Tibial nerve (tissue), 4 donors: ENCODE results near the gene P3H3. TPM values are rescaled to one million over a fixed set of nuclear protein-coding genes. Genes with fewer than 3 reads are reported as not detected.

ENCODE experiments used
- DNase-seq, 2 donors: peaks; one replicate each; pipeline ENCODE4 v3.0.0-alpha.2; 2019; ENCODE audit warnings: low spot score in 2 of 2
- H3K27ac ChIP-seq, 4 donors: fragments of 200-600 bp; sonication (generic) in 3 of 4; one replicate each; pipeline ENCODE4 v1.5.1; 2017 to 2019; ENCODE audit warnings: mild to moderate bottlenecking in 1 of 4
- H3K27me3 ChIP-seq, 2 donors: fragments of 200-600 bp; sonication (generic) in 1 of 2; one replicate each; pipeline versions ENCODE4 v1.5.1 to v1.6.0; 2017 to 2019
- H3K36me3 ChIP-seq, 3 donors: fragments of 200-600 bp; sonication (generic); one replicate each; pipeline ENCODE4 v1.5.1; 2018 to 2019
- H3K4me1 ChIP-seq, 4 donors: fragments of 200-600 bp; sonication (generic) in 3 of 4; one replicate each; pipeline ENCODE4 v1.5.1; 2017 to 2019
- H3K4me3 ChIP-seq, 4 donors: fragments of 200-600 bp; sonication (generic) in 3 of 4; one replicate each; pipeline ENCODE4 v1.5.1; 2017 to 2019; ENCODE audit warnings: mild to moderate bottlenecking in 1 of 4, moderate library complexity in 1 of 4
- H3K9me3 ChIP-seq, 4 donors: fragments of 200-600 bp; sonication (generic) in 3 of 4; one replicate each; pipeline ENCODE4 v1.5.1; 2017 to 2019
- EP300 ChIP-seq, 2 donors: sonication (generic); formaldehyde crosslinking; IDR thresholded peaks; one replicate each; pipeline ENCODE4 v1.6.1; 2017; ENCODE audit warnings: antibody characterized with exemption in 2 of 2, mild to moderate bottlenecking in 1 of 2
- POLR2A ChIP-seq, 2 donors: fragments of 450-650 bp; IDR thresholded peaks; one replicate each; pipeline ENCODE4 v1.6.1; 2017; ENCODE audit warnings: antibody characterized with exemption in 2 of 2, mild to moderate bottlenecking in 2 of 2, moderate library complexity in 2 of 2
- WGBS, 2 donors: methylation state at CpG; one replicate each; pipeline ENCODE4 v1.1.5; 2018; 5-methylcytosine and 5-hydroxymethylcytosine counted together
- total RNA-seq, 4 donors: library from RNA; depleted of rRNA; stranded (reverse); fragments of >200 nt; gene quantifications; one replicate each; pipeline ENCODE4 v1.1.0, GENCODE V29; 2016
- TF ChIP-seq, protein P1 (sequence below), 5 experiments: fragments of 200-600 bp in 3 of 5; fragments of 450-650 bp in 2 of 5; sonication (generic) in 3 of 5; IDR thresholded peaks; one replicate each; pipeline ENCODE4 v1.5.1; 2016 to 2019; ENCODE audit warnings: antibody characterized with exemption in 5 of 5, mild to moderate bottlenecking in 3 of 5, moderate library complexity in 2 of 5

P3H3 gene
- total RNA-seq, 4 donors from 2014 or later: 14.6 to 45.8 (median 36.4) TPM

DNA sequence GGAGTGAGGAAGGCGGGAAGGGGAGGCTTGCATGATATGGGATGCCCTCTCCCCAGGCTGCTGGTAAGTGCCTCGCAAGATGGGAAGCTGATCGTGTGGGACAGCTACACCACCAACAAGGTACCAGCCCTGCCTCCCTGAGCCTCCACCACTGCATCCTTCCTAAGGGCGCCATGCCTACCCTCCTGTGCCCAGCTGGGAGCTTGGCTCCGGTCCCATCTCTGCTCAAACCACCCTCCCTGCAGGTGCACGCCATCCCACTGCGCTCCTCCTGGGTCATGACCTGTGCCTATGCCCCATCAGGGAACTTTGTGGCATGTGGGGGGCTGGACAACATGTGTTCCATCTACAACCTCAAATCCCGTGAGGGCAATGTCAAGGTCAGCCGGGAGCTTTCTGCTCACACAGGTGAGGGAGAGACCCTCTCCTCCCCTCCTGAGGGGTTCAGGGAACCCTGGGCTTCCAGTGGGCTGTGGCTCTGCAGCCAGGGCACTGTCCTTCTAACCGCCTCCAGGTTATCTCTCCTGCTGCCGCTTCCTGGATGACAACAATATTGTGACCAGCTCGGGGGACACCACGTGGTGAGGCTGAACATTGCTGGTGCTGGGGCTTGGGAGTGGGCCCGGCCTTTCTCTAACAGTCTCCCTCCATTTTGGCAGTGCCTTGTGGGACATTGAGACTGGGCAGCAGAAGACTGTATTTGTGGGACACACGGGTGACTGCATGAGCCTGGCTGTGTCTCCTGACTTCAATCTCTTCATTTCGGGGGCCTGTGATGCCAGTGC is 15.1 kb downstream of the P3H3 start:
- no peak for DNase-seq
- TF ChIP-seq EP300 (IDR thresholded peaks at IDR 0.05) (no peak), POLR2A (IDR thresholded peaks at IDR 0.05) (no peak)
- TF ChIP-seq, protein P1, sequence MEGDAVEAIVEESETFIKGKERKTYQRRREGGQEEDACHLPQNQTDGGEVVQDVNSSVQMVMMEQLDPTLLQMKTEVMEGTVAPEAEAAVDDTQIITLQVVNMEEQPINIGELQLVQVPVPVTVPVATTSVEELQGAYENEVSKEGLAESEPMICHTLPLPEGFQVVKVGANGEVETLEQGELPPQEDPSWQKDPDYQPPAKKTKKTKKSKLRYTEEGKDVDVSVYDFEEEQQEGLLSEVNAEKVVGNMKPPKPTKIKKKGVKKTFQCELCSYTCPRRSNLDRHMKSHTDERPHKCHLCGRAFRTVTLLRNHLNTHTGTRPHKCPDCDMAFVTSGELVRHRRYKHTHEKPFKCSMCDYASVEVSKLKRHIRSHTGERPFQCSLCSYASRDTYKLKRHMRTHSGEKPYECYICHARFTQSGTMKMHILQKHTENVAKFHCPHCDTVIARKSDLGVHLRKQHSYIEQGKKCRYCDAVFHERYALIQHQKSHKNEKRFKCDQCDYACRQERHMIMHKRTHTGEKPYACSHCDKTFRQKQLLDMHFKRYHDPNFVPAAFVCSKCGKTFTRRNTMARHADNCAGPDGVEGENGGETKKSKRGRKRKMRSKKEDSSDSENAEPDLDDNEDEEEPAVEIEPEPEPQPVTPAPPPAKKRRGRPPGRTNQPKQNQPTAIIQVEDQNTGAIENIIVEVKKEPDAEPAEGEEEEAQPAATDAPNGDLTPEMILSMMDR (IDR thresholded peaks at IDR 0.05): no peak

GRCh38 chr12:6845395-6845794 is 17.2 kb downstream of the P3H3 start:
- WGBS, 2 donors: 87 to 88% methylated on average over 17 of the region's 17 CpGs
- no peaks in the 10 kb centered on the region for H3K9me3 ChIP-seq
- no peaks in the 10 kb centered on the region for H3K27me3 ChIP-seq
- peaks cover 0 to 87% (median 0%) of the 10 kb centered on the region in 3 donors for H3K36me3 ChIP-seq
- TF ChIP-seq, protein P1 (IDR thresholded peaks at IDR 0.05): no peak
- TF ChIP-seq POLR2A (IDR thresholded peaks at IDR 0.05): no peak
- TF ChIP-seq EP300 (IDR thresholded peaks at IDR 0.05): no peak
- no peak for DNase-seq
- no peaks in the 10 kb centered on the region for H3K4me1 ChIP-seq
- H3K27ac ChIP-seq: no peak overlapping the region
- no peak overlapping the region for H3K4me3 ChIP-seq

More for the DNA sequence above, 15.1 kb downstream of the P3H3 start:
- WGBS, 2 donors: 58 to 78% methylated on average over 9 to 15 of the region's 16 CpGs
- Histone ChIP-seq H3K9me3 (no peaks in the 10 kb centered on the region), H3K4me1 (no peaks in the 10 kb centered on the region), H3K27me3 (no peaks in the 10 kb centered on the region), H3K4me3 (no peak overlapping the region), H3K27ac (no peak overlapping the region), H3K36me3 (peaks cover 0 to 97% (median 0%) of the 10 kb centered on the region in 3 donors)

GRCh38 chr12:6846316-6846869 is 18.2 kb downstream of the P3H3 start:
- no peaks in the 10 kb centered on the region for H3K27me3 ChIP-seq
- H3K36me3 ChIP-seq: peaks cover 0 to 79% (median 0%) of the 10 kb centered on the region in 3 donors
- 84 to 85% methylated on average over 7 of the region's 7 CpGs for WGBS, 2 donors
- TF ChIP-seq, protein P1 (IDR thresholded peaks at IDR 0.05): no peak
- TF ChIP-seq EP300 (IDR thresholded peaks at IDR 0.05) (no peak), POLR2A (IDR thresholded peaks at IDR 0.05) (no peak)
- H3K9me3 ChIP-seq: no peaks in the 10 kb centered on the region
- no peak overlapping the region for H3K27ac ChIP-seq
- DNase-seq: no peak
- no peak overlapping the region for H3K4me3 ChIP-seq
- peaks cover 0 to 7% (median 3%) of the 10 kb centered on the region in 4 donors for H3K4me1 ChIP-seq

GRCh38 chr12:6847676-6848075 is 19.5 kb downstream of the P3H3 start:
- no peaks in the 10 kb centered on the region for H3K9me3 ChIP-seq
- no peak overlapping the region for H3K4me3 ChIP-seq
- WGBS, 2 donors: 93 to 98% methylated on average over 2 of the region's 2 CpGs
- no peak for DNase-seq
- peaks cover 0 to 67% (median 0%) of the 10 kb centered on the region in 3 donors for H3K36me3 ChIP-seq
- H3K4me1 ChIP-seq: peaks cover 0 to 8% (median 3%) of the 10 kb centered on the region in 4 donors
- H3K27ac ChIP-seq: no peak overlapping the region
- no peaks in the 10 kb centered on the region for H3K27me3 ChIP-seq
- no peak for TF ChIP-seq EP300 (IDR thresholded peaks at IDR 0.05)
- no peak for TF ChIP-seq POLR2A (IDR thresholded peaks at IDR 0.05)
- TF ChIP-seq, protein P1 (IDR thresholded peaks at IDR 0.05): no peak

- no peak for TF ChIP-seq EP300 (IDR thresholded peaks at IDR 0.05)
- TF ChIP-seq POLR2A (IDR thresholded peaks at IDR 0.05): no peak
- TF ChIP-seq, protein P1 (IDR thresholded peaks at IDR 0.05): no peak
- 78 to 90% methylated on average over 2 of the region's 2 CpGs for WGBS, 2 donors
Measured at GRCh38 chr12:6849427-6849826, 21.2 kb downstream of the P3H3 start.

More at GRCh38 chr12:6849427-6849826, 21.2 kb downstream of the P3H3 start:
- H3K36me3 ChIP-seq: peaks cover 0 to 49% (median 0%) of the 10 kb centered on the region in 3 donors
- DNase-seq: no peak
- H3K27me3 ChIP-seq: no peaks in the 10 kb centered on the region
- H3K4me3 ChIP-seq: no peak overlapping the region
- no peak overlapping the region for H3K27ac ChIP-seq
- peaks cover 0 to 23% (median 14%) of the 10 kb centered on the region in 4 donors for H3K4me1 ChIP-seq
- H3K9me3 ChIP-seq: no peaks in the 10 kb centered on the region
